ENCODE results near the gene ZBTB20.

DNA sequence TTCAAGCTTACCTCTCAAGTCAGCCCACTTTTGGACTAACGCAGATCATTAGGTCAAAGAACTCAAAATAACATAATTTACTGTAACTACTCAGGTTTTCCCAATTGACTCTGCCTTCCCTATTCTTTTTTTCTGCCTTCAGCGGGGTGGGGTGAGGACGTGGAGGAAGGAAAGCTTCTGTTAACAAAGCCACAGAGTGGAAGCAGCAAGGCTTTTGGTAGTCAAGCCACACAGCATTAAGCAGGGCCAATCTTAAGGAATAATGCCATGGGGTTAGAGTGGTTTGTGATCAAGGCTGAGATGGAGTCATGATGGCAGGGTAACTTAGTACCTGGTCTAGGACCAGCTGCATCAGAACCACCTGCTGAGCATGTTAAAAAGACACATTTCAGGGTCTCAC, 575.7 kb downstream of the ZBTB20 start:
- TF ChIP-seq FOXM1 (IDR thresholded peaks at IDR 0.05; ENCODE audit: low read depth, low read length) (no peak), NBN (IDR thresholded peaks at IDR 0.05) (no peak), SPI1 (IDR thresholded peaks at IDR 0.05; ENCODE audit: borderline replicate concordance, insufficient read depth, low read depth, low read length) (no peak), CHD1 (IDR thresholded peaks at IDR 0.05; ENCODE audit: low read depth, low read length) (no peak), SUPT20H (IDR thresholded peaks at IDR 0.05; ENCODE audit: borderline replicate concordance, control insufficient read depth, low read depth, low read length) (no peak), POLR2AphosphoS5 (IDR thresholded peaks at IDR 0.05; ENCODE audit: low read length) (no peak), POLR2AphosphoS2 (IDR thresholded peaks at IDR 0.05; ENCODE audit: low read depth, low read length) (no peak)
- TF ChIP-seq, protein P1, sequence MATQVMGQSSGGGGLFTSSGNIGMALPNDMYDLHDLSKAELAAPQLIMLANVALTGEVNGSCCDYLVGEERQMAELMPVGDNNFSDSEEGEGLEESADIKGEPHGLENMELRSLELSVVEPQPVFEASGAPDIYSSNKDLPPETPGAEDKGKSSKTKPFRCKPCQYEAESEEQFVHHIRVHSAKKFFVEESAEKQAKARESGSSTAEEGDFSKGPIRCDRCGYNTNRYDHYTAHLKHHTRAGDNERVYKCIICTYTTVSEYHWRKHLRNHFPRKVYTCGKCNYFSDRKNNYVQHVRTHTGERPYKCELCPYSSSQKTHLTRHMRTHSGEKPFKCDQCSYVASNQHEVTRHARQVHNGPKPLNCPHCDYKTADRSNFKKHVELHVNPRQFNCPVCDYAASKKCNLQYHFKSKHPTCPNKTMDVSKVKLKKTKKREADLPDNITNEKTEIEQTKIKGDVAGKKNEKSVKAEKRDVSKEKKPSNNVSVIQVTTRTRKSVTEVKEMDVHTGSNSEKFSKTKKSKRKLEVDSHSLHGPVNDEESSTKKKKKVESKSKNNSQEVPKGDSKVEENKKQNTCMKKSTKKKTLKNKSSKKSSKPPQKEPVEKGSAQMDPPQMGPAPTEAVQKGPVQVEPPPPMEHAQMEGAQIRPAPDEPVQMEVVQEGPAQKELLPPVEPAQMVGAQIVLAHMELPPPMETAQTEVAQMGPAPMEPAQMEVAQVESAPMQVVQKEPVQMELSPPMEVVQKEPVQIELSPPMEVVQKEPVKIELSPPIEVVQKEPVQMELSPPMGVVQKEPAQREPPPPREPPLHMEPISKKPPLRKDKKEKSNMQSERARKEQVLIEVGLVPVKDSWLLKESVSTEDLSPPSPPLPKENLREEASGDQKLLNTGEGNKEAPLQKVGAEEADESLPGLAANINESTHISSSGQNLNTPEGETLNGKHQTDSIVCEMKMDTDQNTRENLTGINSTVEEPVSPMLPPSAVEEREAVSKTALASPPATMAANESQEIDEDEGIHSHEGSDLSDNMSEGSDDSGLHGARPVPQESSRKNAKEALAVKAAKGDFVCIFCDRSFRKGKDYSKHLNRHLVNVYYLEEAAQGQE (IDR thresholded peaks at IDR 0.05; ENCODE audit: low read depth, low read length) = no peak
- TF ChIP-seq, protein P2, sequence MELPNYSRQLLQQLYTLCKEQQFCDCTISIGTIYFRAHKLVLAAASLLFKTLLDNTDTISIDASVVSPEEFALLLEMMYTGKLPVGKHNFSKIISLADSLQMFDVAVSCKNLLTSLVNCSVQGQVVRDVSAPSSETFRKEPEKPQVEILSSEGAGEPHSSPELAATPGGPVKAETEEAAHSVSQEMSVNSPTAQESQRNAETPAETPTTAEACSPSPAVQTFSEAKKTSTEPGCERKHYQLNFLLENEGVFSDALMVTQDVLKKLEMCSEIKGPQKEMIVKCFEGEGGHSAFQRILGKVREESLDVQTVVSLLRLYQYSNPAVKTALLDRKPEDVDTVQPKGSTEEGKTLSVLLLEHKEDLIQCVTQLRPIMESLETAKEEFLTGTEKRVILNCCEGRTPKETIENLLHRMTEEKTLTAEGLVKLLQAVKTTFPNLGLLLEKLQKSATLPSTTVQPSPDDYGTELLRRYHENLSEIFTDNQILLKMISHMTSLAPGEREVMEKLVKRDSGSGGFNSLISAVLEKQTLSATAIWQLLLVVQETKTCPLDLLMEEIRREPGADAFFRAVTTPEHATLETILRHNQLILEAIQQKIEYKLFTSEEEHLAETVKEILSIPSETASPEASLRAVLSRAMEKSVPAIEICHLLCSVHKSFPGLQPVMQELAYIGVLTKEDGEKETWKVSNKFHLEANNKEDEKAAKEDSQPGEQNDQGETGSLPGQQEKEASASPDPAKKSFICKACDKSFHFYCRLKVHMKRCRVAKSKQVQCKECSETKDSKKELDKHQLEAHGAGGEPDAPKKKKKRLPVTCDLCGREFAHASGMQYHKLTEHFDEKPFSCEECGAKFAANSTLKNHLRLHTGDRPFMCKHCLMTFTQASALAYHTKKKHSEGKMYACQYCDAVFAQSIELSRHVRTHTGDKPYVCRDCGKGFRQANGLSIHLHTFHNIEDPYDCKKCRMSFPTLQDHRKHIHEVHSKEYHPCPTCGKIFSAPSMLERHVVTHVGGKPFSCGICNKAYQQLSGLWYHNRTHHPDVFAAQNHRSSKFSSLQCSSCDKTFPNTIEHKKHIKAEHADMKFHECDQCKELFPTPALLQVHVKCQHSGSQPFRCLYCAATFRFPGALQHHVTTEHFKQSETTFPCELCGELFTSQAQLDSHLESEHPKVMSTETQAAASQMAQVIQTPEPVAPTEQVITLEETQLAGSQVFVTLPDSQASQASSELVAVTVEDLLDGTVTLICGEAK (IDR thresholded peaks at IDR 0.05; ENCODE audit: borderline replicate concordance) = no peak
- TF ChIP-seq, protein P3, sequence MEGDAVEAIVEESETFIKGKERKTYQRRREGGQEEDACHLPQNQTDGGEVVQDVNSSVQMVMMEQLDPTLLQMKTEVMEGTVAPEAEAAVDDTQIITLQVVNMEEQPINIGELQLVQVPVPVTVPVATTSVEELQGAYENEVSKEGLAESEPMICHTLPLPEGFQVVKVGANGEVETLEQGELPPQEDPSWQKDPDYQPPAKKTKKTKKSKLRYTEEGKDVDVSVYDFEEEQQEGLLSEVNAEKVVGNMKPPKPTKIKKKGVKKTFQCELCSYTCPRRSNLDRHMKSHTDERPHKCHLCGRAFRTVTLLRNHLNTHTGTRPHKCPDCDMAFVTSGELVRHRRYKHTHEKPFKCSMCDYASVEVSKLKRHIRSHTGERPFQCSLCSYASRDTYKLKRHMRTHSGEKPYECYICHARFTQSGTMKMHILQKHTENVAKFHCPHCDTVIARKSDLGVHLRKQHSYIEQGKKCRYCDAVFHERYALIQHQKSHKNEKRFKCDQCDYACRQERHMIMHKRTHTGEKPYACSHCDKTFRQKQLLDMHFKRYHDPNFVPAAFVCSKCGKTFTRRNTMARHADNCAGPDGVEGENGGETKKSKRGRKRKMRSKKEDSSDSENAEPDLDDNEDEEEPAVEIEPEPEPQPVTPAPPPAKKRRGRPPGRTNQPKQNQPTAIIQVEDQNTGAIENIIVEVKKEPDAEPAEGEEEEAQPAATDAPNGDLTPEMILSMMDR (IDR thresholded peaks at IDR 0.05 in 2 of 3, conservative IDR thresholded peaks at IDR 0.05 in 1 of 3; ENCODE audit: control insufficient read depth in 2 of 3, extremely low read depth in 1 of 3, insufficient read depth in 1 of 3, low read depth in 3 of 3, low read length in 3 of 3) = no peak
- TF ChIP-seq, protein P4, sequence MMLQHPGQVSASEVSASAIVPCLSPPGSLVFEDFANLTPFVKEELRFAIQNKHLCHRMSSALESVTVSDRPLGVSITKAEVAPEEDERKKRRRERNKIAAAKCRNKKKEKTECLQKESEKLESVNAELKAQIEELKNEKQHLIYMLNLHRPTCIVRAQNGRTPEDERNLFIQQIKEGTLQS (IDR thresholded peaks at IDR 0.05; ENCODE audit: borderline replicate concordance, extremely low read depth, low read depth, low read length) = no peak
- TF ChIP-seq, protein P5, sequence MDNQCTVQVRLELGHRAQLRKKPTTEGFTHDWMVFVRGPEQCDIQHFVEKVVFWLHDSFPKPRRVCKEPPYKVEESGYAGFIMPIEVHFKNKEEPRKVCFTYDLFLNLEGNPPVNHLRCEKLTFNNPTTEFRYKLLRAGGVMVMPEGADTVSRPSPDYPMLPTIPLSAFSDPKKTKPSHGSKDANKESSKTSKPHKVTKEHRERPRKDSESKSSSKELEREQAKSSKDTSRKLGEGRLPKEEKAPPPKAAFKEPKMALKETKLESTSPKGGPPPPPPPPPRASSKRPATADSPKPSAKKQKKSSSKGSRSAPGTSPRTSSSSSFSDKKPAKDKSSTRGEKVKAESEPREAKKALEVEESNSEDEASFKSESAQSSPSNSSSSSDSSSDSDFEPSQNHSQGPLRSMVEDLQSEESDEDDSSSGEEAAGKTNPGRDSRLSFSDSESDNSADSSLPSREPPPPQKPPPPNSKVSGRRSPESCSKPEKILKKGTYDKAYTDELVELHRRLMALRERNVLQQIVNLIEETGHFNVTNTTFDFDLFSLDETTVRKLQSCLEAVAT (IDR thresholded peaks at IDR 0.05) = no peak
